HG02798 (cell line): ENCODE results near the gene PPP2CA.
"Not testable (repeated sequence)": the region's sequence is repeated elsewhere in the genome, so short reads cannot be mapped to it uniquely, and the experiment has no call there.

Source experiments
- ATAC-seq: cut with Tn5 transposase; IDR thresholded peaks from one replicate; pipeline ENCODE4 v1.9.1; 2021; ENCODE audit warnings: mild to moderate bottlenecking; ENCODE audit not compliant: unreplicated experiment, poor library complexity

The PPP2CA gene

DNA sequence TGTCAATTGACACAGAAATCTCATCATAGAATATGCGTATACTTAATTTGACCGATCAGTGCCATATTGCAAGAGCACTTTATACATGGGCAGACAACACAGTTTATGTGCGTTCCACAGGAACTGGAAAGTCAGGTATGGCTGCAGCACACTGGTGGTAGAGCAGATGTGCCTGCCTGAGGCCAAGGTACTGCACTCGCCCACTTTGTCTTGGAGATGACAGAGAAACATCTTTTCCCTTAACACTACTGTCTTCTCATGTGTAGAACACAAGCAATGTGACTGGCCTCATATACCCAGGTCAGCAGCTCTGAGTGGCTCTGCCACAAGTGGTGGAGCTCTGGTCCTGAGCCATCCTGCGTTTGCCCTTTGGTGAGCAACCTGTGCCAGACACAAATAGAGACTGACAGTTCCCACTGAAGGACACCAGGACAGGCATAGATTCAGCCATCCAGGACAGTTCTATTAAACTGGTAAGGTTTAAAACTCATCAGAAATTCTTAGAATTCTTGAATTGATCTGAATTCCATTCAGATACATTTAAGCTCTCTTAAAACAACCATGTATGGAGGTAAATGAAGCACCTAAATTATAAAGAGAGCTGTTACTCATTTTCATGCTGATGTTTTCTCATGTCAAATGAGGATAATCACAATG lies 21.0 kb upstream of the PPP2CA start:
- no peak for ATAC-seq

DNA sequence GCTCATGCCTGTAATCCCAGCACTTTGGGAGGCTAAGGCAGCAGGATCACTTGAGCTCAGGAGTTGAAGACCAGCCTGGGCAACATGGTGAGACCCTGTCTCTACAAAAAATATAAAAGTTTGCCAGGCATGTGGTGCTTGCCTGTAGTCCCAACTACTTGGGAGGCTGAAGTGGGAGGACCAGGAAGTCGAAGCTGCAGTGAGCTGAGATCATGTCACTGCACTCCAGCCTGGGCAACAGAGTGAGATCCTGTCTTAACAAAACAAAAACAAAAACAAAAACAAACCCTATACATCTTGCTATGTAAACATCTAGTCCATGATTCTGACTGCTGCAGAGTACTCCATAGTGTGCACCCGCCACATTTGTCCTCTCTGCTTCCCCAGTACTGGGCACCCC lies 19.8 kb upstream of the PPP2CA start:
- no peak for ATAC-seq

DNA sequence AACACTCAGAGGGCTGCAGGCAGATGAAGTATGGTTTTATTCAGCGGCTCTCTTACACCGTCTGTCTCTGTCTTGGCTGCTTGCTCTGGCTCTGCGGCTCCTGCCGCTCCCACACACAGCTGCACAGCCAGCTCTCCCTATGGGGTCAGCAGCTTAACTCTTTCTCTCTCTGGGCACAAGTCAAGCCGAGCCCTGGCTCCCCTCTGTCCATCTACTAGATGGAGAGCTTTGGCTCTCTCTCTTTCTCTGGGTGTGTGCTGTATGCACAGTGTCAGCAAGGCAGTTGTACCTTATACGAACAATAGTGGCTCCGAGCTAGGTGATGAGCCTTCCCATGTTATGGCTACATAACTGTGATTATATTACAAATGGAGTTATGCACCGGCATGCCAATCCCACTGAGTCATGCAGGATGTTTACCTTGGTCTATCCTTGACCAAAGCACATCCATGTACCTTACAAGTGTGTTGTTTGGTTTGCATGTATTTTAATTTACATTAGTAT lies 19.3 kb upstream of the PPP2CA start:
- ATAC-seq: no peak

DNA sequence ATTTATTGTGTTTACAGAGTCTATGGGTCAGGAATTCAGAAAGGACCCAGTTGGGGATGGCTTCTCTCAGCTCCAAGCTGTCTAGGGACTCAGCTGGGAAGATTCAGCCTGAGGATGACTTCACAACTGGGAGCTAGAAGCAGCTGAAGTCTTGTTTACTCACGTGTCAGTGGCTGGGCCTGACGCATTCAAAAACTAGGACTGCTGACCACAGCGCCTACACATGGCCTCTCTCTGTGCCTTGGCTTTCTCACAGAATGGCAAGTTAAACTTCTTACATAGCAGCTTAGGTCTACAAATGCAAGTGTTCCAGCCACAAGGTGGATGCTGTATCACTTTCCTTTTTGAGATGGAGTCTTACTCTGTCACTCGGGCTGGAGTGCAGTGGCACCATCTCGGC lies 16.3 kb upstream of the PPP2CA start:
- no peak for ATAC-seq

DNA sequence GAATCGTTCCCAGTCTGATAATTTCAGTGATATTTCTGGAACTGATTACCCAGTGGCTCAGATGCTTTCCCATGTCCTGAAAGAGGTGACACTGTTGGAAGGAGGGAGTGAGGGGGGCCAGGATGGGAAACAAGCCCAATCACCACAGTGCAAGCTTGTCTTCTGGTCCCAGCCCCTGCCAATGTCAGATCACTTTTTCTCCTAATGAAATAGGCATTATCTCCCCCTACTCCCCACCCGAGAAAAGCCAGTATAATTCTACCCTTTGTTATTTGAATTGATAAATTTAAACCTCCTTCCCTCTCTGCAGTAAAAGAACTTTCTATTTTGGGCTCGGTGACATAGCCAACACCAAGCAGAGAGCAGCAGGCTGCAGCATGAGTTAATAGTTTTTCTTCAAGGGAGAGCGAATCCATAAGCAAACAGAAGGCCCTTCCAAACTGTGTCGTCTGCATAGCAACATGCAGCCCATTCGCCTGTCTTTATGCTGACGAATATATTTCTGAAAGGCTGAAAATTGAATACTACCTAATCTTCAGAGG lies 14.6 kb upstream of the PPP2CA start:
- no peak for ATAC-seq

DNA sequence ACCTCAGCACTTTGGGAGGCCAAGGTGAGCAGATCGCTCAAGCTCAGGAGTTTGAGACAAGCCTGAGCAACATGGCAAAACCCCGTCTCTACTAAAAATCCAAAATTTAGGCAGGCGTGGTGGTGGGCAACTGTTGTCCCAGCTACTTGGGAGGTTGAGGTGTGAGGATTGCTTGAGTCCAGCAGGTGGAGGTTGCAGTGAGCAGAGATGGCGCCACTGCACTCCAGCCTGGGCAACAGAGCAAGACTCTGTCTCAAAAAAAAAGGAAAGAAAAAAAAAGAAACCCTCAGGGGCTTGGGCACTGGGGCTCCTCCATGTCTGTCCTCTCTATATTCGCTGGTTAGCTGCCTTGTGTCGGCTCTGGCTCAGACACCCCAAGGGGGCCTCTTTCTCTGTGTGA lies 10.9 kb upstream of the PPP2CA start:
- ATAC-seq: no peak

DNA sequence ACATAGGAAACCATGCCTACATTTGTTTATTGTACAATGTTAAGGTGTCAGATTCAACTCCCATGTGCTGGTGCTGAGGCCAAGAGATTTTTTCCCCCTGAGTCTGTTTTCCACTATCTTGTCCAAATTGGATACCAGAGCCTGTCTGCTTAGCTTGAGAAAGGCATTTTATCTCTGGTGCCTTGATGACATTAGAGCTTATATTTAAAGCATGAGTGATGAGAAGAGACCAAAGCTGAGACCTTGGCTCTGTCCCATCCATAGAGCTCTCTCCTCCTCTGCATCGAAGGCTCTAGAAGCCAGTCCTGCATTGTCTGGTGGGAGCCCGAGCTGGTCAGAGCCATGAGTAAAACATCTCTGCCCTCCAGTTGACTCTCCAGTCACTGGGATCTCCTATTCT lies 10.4 kb upstream of the PPP2CA start:
- no peak for ATAC-seq

DNA sequence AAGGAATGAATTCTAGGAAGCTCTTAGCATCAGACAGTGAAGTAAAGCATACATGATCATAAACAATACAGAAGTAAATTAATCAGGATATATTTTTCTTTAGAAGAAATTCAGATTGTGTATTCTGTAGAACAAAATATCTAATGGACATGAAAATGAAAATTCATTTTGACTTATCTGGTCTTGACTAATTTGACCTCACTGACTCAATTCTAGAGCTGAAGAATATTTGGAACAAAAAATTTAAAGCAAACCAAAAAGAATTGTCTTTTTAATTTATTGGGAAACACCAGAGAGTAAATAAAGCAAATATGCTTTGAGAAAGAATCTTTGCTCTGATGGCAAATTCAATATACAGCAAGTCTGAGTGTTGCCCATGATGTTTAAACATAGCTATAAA lies 2.8 kb upstream of the PPP2CA start:
- no peak for ATAC-seq

DNA sequence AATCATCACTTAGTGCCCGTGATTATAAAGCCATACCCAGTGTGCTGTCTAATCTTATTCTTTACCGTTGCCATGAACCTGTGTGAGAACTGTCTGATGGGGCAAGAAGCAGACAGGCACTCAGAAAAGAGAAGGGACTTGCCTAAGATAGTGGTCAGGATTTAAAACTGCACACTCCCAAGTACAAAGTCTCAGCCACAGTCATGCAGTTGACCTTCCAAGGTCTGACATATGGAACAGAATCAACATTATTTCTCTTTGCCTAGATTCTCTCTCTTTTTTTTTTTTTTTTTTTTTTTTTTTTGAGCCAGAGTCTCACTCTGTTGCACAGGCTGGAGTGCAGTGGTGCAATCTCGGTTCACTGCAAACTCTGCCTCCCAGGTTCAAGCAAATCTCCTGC lies 1.9 kb upstream of the PPP2CA start:
- no peak for ATAC-seq

DNA sequence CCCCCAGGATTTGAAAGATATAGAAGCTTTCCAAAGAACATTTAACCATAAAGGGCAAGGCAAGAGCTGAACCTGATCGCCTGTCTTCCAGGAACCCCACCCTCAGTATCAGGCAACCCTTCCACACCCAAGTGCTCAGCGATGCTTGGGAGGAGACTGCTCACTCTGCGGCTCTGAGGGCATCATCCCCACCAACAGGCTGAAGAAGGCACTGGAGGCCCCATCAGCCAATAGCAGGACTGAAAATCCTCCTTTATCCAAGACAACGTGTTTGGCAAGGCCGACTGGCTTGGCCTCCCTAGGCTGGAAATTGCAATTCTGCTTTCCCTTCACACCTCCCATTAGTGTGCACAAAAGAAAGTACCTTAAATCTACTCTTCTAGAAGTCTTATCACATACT lies 1.4 kb upstream of the PPP2CA start:
- ATAC-seq: no peak

DNA sequence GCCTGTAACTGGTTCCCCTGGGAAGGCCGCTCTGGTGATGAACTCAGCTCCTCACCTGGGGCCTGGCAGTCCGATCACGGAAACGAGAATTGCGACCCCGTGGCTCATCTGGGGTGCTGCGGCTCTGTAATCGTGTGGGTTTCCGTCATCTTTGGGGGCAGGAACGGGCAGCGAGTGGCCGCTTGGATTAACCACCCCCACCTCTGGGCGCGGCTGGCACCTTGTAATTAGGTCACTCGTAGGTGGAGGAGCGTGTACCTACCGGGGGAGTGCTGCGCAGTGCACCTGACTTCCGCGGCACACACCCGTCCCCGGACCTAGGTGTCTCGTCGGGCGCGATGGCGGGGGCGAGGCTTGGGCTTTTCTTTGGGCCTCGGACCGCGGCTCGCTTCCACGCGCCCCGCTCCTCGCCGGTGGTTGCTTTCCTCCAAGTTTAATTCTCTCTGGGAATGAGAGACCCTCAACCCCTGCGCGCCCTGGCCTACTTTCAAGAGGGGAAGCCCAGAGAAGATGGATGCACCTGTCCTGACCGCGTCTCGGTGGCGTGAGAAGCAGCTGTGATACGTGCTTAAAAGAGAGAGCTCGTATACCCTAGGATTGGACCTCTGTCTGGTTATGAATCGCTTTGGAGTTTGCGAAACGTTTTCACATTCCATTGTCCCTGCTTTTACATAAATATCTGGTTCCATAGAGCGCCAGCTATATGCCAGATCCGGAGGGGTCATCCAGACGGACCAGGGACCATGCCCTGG lies 744 bp upstream of the PPP2CA start:
- ATAC-seq: no peak

DNA sequence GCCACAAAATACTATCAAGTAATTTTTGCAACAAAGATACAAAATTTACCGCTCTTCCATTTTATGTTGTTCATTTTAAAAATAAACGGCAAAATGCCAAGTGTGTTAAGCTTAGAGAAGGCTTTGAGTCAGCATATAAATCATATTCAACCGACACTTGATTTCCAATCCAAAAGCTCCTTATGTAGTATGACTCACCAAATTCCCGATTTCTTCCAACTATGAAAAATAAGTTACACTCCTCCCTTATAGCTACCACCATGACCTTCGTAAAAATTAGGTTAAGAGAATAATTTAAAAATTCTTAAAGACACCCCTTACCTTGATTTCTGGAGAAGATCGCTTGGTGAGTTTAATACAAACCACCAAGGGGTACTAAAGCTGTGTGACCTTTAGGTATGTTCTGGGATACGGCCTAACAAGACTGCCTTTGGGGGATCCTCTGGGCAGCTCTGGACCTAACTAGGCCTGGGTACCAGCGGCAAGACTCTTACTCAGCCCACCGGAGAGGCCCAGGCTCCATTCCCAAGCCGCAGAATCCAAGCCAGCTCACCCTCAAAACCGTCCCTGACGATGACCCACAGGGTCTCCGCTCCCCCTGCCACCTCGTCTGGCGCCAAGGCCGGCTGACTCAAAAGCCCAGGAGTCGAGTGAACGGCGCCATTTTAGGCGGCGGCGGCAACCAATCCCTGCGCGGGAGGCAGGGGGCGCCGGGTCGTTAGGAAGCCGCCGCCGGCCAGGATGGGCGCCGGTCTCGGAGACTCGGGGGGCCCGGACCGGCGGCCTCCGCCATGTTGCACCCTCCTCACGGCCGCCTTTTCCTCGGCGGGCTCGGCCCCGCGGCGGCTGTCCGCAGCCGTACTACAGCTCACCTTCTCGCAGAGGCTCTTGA lies 739 bp downstream of the PPP2CA start:
- ATAC-seq: peak; percentile 36

DNA sequence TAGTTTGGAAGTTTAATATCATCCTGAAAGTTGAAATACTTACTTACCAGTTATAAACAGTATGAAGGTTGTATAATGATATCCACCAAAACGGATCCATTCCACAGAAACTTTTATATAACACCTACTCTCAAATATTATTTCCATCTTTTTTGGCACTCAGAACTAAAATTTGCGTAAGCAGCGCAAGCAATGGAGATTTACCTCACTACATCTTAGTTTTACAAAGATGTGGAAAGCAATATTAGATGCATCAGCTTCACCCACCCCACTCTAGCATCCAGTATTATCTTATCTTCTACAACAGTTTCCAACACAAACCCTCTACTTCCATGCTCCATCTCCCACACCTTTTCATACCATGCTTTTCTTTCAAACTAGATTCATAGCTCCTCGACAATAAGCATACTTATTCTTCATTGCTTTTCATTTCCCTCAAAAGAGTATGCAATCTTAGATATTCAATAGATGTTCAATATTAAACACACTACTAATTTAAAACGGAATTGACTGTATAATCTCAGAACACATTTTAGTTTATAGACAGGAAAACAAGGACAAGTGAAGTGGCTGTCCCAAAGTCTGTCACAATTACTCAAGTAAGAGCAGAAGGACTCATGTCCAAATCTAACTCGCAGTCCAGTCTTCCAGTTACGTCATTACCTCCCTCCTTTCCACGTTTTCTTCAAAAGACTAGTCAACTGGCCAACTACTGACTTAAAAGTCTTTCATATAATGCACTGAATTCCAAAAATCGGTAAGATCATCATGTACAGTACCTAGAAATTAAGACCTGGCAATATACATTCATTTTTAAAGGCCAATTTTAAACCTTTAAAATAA lies 2.2 kb downstream of the PPP2CA start:
- ATAC-seq: no peak

DNA sequence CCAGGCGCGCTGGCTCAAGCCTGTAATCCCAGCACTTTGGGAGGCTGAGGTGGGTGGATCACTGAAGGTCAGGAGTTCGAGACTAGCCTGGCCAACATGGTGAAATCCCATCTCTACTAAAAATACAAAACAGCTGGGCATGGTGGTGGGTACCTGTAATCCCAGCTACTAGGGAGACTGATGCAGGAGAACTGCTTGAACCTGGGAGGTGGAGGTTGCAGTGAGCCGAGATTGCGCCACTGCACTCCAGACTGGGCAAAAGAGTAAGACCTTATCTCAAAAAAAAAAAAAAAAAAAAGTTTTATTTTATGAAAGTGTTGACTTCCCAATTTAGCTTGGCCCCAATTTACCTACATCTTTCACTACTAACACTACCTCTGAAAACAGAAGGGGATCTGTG lies 4.2 kb downstream of the PPP2CA start:
- ATAC-seq: not testable (repeated sequence)

DNA sequence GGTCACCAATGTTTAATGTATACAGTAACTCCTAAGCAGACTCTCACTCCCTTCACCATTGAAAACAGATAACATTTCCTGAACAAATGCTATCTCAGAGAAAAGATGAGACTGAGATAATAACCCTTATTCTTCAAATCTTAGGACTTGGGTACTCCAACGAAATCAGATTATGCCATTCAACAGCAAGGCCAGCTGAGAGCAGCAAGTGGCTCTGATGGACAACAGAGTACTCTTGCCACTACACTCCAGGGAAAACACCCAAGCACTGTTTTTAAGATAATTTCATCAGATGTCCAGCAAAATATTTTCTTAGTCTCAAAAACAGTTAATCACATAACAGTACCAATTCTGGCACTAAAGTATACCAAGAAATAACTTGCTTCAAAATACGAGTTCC lies 10.1 kb downstream of the PPP2CA start:
- no peak for ATAC-seq

DNA sequence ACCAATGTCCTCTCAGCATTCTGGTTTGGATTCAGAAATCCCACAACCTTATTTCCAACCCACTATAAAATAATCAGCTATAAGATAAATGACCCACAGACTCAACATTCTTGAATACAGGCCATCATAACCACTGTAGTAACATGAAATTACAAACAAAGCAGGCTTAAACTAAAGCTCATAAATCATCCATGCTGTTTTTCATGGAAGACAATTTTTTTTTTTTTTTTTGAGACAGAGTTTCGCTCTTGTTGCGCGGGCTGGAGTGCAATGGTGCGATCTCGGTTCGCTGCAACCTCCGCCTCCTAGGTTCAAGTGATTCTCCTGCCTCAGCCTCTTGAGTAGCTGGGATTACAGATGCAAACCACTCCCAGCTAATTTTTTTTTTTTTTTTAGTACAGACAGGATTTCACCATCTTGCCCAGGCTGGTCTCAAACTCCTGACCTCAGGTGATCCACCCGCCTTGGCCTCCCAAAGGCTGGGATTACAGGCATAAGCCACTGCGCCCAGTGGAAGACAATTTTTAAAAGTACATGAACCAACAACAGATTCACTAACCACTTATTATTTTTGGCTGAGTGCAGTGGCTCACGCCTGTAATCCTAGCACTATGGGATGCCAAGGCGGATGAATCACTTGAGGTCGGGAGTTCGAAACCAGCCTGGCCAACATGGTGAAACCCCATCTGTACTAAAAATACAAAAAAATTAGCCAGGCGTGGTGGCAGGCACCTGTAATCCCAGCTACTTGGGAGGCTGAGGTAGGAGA lies 14.4 kb downstream of the PPP2CA start:
- ATAC-seq: not testable (repeated sequence)

DNA sequence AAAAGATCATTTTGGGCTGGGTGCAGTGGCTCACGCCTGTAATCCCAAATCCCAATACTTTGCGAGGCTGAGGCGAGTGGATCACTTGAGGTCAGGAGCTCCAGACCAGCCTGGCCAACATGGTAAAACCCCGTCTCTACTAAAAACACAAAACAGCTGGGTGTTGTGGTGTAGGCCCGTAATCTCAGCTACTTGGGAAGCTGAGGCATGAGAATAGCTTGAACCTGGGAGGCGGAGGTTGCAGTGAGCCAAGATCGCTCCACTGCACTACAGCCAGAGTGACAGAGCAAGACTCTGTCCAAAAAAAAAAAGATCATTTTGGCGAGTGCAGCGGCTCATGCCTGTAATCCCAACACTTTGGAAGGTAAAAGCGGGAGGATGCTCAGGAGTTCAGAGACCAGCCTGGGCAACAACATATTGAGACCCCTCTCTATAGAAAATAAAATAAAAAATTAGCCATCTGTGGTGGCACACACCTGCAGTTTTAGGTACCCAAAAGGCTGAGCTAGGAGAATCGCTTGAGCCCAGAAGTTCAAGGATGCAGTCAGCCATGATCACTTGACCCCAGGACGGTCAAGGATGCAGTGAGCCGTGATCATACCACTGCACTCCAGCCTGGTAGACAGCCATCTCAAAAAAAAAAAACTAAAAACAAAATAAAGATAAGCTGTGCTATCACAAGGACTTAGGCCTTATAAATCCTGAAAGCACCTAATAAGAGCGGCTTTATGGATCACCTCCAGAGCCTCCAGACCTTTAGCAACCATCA lies 16.2 kb downstream of the PPP2CA start:
- ATAC-seq: no peak

DNA sequence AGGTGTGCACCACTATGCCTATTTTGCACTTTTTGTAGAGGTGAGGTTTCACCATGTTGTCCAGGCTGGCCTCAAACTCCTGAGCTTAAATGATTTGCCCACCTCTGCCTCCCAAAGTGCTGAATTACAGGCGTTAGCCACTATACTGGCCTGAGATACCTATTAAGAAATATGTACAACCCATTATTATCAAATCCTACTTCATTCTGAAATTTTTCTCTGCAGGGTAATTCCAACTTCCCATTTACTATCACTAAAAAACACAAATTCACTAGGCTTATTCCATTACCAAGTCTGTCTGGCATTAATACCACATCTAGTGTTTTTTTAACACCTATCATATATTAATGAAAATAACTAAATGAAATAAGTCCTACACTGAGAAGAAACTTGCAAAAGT lies 18.2 kb downstream of the PPP2CA start:
- ATAC-seq: no peak
